ENCODE data around the gene ZSWIM4. TPM values are rescaled to one million over a fixed set of nuclear protein-coding genes. Genes with fewer than 3 reads are reported as not detected.

The ZSWIM4 gene
- total and polyA plus RNA-seq, 2 of the 4 experiments (the other 2 are of a cell fraction), result 2.2 to 6.2 TPM

DNA sequence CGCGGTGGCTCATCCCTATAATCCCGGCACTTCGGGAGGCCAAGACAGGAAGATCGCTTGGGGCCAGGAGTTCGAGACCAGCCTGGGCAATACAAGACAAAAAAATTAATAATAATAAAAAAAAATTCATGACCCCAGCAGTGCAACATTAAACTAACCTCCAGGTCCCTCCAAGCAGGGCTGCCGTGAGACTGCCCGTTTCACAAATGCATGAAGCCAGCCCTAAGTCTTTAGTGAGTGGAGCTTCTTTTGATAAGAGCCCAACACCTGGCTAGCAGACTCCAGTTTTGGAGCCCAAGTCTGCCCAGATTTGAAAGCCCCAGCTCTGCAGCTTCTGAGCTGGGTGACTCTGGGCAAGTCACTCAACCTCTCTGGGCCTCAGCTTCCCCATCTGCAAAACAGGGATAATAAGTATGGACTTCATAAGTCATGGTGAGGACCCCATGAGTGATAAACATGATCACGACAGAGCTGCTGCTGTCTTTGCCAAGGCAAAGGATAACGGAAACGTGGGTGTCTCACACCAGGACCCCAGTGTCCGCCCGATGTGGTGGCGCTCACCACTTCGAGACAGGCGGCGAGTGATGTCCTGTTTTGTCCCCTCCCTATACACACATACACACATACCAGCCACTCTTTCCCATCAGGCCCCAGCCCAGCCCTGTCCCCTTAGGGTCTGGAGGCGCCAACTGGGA, 43.3 kb downstream of the ZSWIM4 start:
- H3K23ac ChIP-seq (ENCODE audit: low read depth, low read length), result peak overlapping the region; percentile 98
- H3K4me2 ChIP-seq (ENCODE audit: low read depth, low read length), result peak overlapping the region; percentile 92
- peaks cover 35% of the 10 kb centered on the region for H3K36me3 ChIP-seq (ENCODE audit: control insufficient read depth, insufficient read depth, low read length)
- H2AFZ ChIP-seq (replicated peaks; ENCODE audit: low read length, poor library complexity), result peak overlapping the region; percentile 63
- H4K20me1 ChIP-seq (ENCODE audit: insufficient read depth, low read length), result peaks cover 89% of the 10 kb centered on the region
- H2AK9ac ChIP-seq (replicated peaks; ENCODE audit: low read depth, low read length, poor library complexity), result peak overlapping the region; percentile 90
- H4K91ac ChIP-seq (ENCODE audit: insufficient read depth, low read depth, low read length), result peak overlapping the region; percentile 87
- no TSS peak for BruUV-seq (replicated peaks)
- in situ Hi-C loops (cut with MboI; ENCODE audit: low sequenced_read_pairs) (loop anchor here (25.0 kb wide), 1 partner anchor 1051 kb away; the partner anchor contains the start of genes HOOK2 and JUNB), intact Hi-C loops (cut with micrococcal nuclease) (loop anchor here (1.0 to 5.0 kb wide), 2 partner anchors 24 to 41 kb away; partner anchors contain the start of gene ZSWIM4), dilution Hi-C loops (cut with HindIII; ENCODE audit: low sequenced_read_pairs, unreplicated experiment) (no loop called here)
- H2BK120ac ChIP-seq (ENCODE audit: low read depth, low read length), result peak overlapping the region; percentile 81
- H4K5ac ChIP-seq (ENCODE audit: low read depth, low read length), result peak overlapping the region; percentile 74
- H3K79me1 ChIP-seq (ENCODE audit: low read depth in 1 of 2, low read length in 2 of 2), result peaks cover 6 to 41% of the 10 kb centered on the region in 2 experiments; a peak in 3 of 4 replicates
- H3K18ac ChIP-seq (ENCODE audit: low read depth, low read length), result peak overlapping the region; percentile 77
- peak overlapping the region; percentile 76 for H3K56ac ChIP-seq (ENCODE audit: extremely low read depth, insufficient read depth, low read length)
- peak overlapping the region; percentile 97 for H3K27ac ChIP-seq (ENCODE audit: insufficient read depth, low read length)
- peaks cover 40% of the 10 kb centered on the region for H3K4me1 ChIP-seq (ENCODE audit: control insufficient read depth, insufficient read depth, low read length)
- peaks cover 5% of the 10 kb centered on the region for H3K9me1 ChIP-seq (ENCODE audit: insufficient read depth, low read length)
- ChIA-PET CTCF (interaction anchor here (1.9 kb wide), 1 partner anchor 24 kb away, joined by 13 read pairs; no protein-coding TSS in a partner anchor), POLR2A (ENCODE audit: unreplicated experiment) (interaction anchor here (1.4 kb wide), 1 partner anchor 13 kb away, joined by 9 read pairs; no protein-coding TSS in a partner anchor)
- H4K8ac ChIP-seq (ENCODE audit: low read depth in 2 of 2, low read length in 2 of 2), result peak overlapping the region; percentile 79 to 87
- peak overlapping the region; percentile 94 for H3K14ac ChIP-seq (replicated peaks; ENCODE audit: low read depth, low read length)
- H3K9ac ChIP-seq (ENCODE audit: low read depth, low read length), result peak overlapping the region; percentile 91
- peak overlapping the region; percentile 95 for H3K4me3 ChIP-seq (ENCODE audit: insufficient read depth, low read depth, low read length)
- no peak for DNase-seq
- peak overlapping the region; percentile 95 for H2AK5ac ChIP-seq (ENCODE audit: low read depth, low read length)
- ATAC-seq (ENCODE audit: low read depth), result no peak
- TF ChIP-seq FOS (IDR thresholded peaks at IDR 0.05; ENCODE audit: low read depth, low read length) (no peak), CHD1 (IDR thresholded peaks at IDR 0.05; ENCODE audit: low read depth, low read length) (peak; percentile 91; the same call in 1 of the 2 replicates)
- 60% methylated on average over 4 of the region's 18 CpGs; no CpG with 5 or more reads in 1 of the 2 experiments for WGBS, 2 experiments (ENCODE audit: extremely low coverage in 2 of 2, insufficient read length in 1 of 2)
- no peaks in the 10 kb centered on the region for H3K9me3 ChIP-seq (ENCODE audit: control insufficient read depth, insufficient read depth, low read length)
- H2BK15ac ChIP-seq (ENCODE audit: low read depth, low read length), result peak overlapping the region; percentile 89; the same call in 2 of the 3 replicates
- H2BK20ac ChIP-seq (ENCODE audit: low read depth, low read length), result peak overlapping the region; percentile 75; the same call in 1 of the 2 replicates
- H3K27me3 ChIP-seq (ENCODE audit: control insufficient read depth, insufficient read depth, low read length), result no peaks in the 10 kb centered on the region
- peak overlapping the region; percentile 88 for H2BK5ac ChIP-seq (ENCODE audit: low read depth, low read length, poor library complexity, severe bottlenecking)
- H3K4ac ChIP-seq (ENCODE audit: low read depth, low read length), result peak overlapping the region; percentile 95
